Stimulated activated naive CD4-positive, alpha-beta T cell (primary cell): ENCODE data around the gene CCN5.
A peak's percentile ranks its signal among the peaks of the same experiment; 100 is the strongest.

Experiments
- DNase-seq, 6 experiments: peaks; one replicate each; lab custom pipeline; 2025; lab: John Stamatoyannopoulos, UW

Gene CCN5

DNA sequence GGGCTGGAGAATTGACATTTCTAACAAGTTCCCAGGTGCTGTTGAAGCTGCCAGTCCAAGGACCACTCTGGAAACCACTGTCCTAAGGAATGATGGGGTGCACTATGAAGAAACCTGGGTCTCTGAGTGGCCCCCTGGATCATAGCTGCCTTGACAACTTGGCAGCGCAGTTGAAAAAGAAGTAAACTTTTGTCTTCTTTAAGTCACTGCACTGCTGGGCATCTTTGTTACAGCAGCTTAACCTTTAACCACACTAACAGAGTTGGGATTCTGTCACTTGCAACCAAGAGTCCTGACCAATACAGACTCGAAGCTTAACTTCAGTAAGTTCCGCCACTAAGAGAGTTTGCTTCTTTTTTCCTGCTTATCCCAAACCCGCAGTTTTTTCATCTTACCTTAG, 21.9 kb downstream of the CCN5 start:
- no peak for DNase-seq

DNA sequence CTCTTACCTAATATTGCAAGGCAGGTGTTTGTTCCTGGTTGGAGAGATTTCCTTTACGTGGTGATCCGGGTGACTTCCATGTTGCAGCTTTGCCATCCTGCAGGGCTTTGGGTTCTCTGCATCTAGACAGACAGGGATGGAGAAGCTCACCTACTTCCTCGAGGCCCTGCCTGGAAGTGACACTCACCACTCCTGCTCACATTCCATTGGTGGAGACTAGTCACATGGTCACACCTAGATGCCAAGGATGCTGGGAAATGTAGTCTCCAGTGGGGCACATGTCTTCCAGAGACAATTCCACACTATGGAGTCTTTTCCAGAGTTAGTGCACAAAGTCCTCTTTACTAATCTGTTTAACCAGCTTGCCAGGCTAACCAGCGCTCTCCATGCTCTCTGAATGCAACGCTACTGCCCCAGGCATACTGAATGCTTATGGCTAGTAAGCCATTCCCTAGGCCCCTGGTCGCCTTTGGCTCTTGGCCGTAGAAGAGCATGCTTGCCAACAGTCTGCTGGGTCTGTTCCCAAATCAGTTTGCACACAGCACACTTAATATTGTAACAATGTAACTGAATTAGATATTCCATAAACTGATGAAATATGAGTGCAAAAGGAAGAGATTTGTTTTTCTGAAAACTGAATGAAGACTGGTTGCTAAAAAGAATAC, 23.8 kb downstream of the CCN5 start:
- peak in 5 of 6 experiments; percentile 8 to 35 (median 22) for DNase-seq

DNA sequence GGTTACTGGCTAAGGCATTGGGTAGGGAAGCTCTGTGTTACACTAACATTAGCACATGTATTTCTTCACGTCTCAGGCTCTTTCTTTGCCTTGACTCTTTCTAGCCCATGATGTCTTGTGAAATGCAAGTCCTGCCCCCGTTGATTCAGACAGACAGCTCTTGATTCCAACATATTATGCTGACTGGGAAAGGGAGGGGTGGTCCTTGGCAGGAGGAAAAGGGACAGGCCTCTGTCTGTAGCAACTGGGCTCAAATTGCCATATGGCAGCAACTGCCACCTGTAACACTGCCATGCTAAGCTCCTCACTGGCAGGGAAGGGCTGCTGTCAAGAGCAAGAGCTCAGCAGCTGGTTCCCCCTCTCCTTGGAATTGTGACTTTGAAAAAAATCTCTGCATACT, 24.8 kb downstream of the CCN5 start:
- no peak for DNase-seq

DNA sequence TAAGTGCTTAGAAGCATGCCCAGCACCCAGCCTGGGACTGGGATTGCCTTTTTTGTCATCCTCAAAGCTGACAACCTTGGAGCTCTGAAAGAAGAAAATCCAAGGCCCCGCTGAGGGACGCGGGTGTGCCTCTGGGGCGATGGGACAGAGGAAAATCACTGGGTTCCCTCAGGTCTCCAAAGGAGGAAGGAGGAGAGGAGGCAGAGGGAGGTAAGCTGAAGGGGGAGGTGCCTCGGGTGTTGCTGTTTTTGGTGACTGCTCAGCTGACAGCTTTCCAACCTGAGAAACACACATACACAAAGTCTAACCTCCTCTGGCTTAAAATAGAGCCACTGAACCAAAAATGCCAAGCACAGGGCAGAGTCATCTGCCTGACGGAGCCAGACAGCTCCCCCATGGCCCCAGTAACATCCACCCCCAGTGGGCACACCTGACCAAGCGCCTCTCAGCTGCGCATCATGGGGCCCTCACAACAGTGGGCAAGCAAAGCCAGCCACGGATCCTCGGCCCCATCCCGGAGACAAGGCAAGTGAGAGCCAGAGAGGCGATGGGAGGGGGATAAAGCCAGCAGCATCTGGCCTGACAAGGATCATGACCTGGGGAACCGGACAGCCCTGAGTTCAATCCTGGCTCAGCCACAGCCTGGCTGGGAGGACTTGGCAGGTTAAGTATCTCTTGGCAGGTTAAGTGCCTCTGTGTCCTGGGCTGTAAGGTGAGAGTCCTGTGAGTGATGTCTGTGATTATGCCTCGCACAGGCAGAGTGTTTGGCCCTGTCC, 27.3 kb downstream of the CCN5 start:
- DNase-seq = no peak

DNA sequence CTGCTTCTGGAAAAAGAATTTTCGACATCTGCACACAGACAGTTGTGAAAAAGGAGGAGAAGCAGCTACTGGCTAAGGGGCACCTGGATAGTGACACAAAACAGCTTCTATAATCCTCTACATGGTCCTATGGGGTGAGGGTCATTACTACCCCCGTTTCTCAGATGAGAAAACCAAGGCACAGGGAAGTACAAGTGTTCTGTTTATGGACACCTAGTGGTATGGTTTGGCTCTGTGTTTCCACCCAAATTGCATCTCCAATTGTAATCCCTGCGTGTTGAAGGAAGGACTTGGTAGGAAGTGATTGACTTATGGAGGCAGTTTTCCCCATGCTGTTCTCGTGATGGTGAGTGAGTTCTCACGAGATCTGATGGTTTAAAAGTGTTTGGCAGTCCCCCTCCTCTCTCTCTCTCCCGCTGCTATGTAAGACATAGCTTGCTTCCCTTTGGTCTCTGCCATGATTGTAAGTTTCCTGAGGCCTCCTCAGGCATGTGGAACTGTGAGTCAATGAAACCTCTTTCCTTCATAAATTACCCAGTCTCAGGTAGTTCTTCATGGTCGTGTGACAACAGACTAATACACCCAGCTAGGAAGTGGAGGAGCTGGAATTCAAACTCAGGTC, 28.0 kb downstream of the CCN5 start:
- no peak for DNase-seq

DNA sequence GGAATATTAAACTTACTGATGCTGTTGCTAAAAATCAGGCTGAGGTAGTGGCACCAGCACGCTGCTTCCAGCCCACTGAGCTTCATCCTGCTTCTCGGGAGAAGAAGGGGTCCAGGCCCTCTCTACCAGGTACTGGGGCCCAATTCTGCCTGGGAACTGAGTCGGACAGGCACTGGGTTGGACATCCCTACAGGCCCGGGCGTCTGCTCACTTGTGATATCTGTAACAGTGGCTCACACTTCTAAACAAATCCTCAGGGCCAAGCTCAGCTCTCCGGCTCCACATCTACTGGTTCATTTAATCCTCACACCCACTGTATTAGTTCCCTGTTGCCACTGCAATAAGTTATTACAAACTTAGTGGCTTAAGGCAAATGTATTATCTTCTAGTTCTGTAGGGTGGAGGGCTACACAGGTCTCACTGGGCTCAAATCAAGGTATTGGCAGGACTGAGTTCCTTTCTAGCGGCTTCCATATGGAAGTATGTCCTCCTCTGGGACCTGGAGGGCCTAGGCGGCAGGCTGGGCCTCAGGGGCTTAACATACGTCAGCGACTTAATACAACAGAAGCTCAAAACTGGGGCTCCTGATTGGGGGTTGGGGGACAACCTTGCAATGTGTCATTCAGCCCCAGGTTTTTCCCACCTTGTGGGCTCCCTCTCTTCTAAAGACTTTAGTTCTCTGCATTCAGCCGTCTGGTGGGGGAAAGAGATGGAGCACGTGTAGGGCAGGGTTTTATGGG, 28.9 kb downstream of the CCN5 start:
- no peak for DNase-seq

DNA sequence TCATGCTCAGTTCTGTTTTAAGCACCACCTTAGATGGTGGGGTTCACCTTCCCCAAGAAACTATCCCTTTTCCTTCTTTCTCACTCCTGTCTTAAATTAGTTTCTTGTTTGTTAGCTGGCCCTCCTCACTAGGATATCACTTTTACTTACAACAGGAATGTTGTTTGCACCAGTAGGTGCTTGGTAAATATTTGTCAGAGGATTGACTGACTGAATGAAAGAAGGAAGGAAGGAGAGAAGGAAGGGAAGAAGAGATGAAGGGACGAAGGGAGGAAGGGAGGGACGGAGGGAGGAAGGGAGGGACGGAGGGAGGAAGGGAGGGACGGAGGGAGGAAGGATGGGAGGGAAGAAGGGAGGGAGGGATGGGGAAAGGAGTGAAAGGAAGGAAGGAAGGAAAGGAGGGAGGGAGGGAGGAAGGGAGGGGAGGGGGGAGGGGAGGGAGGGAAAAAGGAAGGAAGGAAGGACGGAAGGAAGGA, 30.0 kb downstream of the CCN5 start:
- no peak for DNase-seq

DNA sequence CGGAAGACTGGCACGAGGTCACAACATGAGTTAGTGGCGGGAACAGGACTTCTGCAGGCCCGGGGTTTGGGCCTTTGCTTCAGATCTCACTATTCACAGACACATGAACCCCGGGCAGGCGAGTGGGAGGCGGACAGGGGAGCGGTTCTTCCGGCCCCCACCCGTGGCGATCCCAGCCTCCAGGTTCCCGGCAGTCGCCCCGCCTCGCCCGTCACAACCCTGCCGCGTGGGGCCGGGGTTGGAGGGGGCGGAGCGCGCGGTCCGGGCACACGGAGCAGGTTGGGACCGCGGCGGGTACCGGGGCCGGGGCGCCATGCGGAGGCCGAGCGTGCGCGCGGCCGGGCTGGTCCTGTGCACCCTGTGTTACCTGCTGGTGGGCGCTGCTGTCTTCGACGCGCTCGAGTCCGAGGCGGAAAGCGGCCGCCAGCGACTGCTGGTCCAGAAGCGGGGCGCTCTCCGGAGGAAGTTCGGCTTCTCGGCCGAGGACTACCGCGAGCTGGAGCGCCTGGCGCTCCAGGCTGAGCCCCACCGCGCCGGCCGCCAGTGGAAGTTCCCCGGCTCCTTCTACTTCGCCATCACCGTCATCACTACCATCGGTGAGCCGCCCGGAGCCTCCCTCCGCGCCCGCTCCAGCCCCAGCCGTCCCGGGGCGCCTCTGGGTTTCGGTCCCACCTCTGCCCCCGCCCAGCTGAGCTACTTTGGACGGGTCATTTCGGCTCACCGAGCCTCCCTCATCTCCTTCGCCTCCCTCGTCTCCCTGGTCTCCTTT, 30.6 kb downstream of the CCN5 start, which contains the start of gene KCNK15:
TSS of gene KCNK15 (plus strand) at position 268 of the 769 bp plus-strand sequence. CDS start at position 314, 46 bp downstream.
- DNase-seq = peak in 5 of 6 experiments; percentile 9 to 34 (median 16)

DNA sequence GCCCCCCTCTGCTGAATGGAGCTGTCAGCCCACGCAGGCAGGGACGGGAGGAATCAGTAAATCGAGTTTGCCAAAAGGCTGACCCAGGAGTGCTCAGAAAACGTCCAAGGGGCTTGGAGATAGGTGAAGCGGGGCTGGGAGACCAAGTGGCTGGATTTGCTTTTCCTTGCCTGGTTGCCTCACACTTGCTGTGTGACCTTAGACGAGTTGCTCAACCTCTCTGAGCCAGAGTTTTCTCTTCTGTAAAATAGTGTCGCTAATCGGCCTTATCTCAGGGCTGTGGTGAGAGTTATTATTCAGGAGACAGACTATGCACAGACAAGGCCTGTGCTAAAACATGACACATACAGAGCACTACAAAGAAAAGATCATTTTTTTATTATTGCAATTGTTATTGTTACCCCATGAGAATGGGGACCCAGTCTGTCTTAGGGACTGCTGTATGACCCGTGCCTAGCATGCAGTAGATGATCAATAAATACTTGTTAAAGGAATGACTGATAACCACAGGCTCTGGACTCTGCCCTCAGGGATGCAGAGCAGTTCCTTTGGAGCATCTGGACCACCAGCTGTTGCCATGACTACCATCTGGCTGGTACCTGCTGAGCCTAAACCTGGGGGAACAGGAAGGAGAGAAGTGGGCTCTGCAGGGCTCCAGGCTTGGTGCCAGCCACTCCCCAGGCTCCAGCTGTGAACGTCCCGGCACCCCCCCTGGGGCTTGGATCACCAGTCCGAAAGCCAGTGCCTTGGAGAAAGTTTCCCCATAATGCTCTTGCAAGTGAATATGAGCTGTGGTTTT, 31.4 kb downstream of the CCN5 start:
- DNase-seq = no peak

DNA sequence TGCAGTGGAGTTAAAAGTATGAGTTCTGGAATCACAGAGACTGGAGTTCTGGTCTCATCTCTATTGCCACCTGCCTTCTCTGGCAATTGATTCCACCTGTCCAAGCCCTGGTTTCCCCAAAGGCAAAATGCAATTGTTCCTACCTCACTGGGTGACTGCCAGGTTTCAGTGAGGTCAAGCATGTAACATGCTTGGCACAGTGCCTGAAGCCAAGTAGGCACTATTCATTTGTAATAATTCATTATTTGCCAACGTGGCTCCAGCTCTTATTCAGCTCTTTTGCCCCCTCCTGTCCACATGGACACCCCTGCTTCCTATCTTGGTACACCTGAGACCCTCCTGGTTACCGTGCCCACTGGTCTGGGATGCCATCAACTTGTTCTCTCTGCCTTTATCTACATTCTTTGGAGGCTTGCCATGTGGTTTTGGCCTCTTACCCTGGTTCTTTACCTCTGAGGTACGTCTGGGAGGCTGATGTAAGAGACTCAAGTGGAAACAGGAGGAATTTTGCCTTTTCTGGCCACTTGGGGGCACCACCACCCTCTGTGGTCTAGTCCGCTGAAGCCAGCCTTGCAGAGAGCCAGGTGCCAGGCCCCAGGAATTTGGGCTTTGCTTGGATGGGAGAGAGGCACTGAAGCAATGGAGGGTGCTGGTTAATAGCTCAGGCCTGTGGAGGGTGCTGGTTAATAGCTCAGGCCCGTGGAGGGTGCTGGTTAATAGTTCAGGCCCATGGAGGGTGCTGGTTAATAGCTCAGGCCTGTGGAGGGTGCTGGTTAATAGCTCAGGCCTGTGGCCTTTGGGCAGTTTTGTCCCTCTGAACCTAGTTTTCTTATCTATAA, 32.2 kb downstream of the CCN5 start:
- peak; percentile 6 to 44 (median 24) for DNase-seq

DNA sequence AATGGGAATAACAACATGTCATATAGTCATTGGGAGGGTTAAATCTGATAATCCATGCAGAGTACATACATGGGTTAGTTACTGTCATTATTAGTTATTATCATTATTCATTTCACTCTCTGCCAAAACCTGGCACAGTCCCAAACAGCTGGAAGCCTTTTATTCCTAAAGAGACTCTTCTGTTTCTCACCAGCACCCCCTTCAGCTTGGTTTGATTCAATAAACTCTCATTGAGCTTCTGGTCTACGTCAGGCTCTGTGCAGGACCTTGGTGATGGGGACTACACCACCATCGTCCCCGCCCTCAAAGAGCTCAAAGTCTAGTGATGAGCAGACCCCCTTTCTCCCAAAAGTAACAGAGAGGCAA, 32.8 kb downstream of the CCN5 start:
- DNase-seq = no peak

DNA sequence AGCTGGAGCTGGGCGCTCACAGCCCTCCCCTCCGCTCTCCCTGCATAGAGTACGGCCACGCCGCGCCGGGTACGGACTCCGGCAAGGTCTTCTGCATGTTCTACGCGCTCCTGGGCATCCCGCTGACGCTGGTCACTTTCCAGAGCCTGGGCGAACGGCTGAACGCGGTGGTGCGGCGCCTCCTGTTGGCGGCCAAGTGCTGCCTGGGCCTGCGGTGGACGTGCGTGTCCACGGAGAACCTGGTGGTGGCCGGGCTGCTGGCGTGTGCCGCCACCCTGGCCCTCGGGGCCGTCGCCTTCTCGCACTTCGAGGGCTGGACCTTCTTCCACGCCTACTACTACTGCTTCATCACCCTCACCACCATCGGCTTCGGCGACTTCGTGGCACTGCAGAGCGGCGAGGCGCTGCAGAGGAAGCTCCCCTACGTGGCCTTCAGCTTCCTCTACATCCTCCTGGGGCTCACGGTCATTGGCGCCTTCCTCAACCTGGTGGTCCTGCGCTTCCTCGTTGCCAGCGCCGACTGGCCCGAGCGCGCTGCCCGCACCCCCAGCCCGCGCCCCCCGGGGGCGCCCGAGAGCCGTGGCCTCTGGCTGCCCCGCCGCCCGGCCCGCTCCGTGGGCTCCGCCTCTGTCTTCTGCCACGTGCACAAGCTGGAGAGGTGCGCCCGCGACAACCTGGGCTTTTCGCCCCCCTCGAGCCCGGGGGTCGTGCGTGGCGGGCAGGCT, 35.1 kb downstream of the CCN5 start:
- DNase-seq = no peak

DNA sequence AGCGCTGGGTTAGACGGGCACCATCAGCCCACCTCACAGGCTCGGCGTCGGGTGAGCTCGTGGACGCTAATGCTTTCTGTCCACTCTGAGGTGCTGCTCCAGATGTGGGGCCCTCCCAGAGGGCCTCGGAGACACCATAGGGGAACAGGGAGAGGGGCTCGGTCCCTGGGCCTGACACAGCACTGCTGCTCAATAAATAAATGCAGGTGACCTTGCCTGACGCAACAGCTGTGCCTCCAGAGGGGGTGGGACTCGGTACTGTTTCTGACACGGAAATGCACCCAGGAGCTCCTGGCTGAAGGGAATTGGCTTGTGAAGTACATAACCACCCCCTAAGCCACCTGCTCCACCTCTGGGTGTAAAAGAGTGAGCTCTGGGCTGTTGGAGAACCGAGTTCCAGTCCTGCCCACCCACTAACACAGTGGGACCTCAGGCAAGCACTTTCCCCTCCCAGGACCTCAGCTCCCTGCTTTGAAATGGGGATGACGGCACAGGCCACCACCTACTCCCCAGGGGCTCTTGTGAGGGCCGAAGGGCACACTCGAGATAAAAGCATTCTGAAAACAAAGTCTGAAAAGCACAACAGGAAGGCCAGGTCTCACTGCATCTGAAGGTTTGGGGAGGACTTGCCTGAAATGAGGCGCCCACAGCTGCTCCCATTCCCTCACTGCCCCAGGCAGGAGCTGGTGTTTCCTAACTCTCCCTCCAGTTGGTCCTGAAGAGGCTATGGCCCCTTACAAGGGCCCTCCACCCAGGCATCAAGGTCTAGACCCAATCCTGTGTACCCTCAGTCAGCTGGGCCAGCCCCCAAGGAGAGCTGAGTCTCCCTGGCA, 37.1 kb downstream of the CCN5 start:
- no peak for DNase-seq

DNA sequence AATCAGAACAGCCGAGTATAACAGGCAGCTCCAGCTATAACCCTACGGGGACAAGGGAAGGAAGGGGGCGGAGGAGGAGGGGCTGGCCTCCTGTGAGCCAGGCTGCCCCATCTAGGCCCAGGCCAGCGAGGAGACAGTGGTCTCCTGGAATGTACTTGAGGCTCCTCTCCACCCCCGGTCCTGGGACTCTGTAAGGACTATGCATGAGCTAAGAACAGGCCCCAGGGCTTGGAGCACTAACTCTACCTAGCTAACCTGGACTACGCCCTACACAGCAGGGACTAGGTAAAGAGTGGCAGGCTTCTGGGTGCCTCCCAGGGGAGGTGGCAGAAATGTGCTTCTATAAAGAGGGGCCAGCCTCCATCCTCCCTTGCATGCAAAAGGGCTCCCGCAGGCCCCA, 39.4 kb downstream of the CCN5 start:
- no peak for DNase-seq

DNA sequence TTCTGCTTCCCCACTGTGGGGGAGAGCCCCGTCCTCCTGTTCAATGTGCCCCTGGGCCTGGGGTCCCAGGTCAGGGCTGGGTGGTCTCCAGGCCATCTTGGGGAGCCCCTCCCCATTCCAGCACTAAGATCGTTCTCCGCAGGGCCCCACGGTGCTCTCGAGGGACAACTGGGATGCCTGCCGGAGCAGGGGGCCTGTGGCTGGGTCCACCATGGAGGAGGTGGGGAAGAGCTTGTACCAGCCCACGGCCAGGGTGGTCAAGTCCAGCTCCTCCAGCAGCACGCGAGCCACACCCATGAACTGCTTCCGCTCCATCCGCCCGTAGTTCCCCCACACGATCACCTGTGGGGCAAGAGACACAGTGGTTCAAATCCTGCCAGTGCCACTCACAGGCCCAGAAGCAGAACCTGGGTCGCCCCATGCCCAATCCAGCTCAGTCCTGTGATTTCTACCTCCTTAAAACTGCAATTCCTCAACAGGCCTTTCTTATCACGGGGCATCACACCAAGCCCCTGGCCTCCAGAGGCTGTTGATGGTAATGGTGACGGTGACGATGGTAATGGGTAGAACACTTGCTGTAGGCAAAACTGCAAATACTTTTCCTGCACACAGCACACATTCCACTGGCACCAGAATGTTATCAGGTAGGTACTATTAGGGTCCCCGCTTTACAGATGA, 41.0 kb downstream of the CCN5 start:
- DNase-seq = no peak

DNA sequence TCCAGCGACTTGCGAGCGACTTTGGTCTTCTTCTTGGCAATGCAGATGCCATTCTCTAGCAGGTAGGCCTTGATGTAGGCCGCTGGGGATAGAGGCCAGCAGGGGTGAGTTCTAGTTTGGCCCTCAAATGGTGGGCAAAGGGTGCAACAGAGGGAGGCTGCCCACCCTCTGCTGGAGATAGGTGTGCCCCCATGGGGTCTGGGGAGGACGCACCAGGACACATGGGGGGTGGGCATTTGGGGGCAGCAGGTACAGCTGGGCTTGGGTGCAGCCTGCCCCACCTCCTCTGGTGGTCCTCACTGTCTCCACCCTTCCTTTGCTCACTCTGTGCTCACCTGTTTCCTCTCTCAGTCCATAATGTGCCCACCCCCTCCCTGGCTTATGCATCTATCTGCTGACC, 41.8 kb downstream of the CCN5 start:
- no peak for DNase-seq

DNA sequence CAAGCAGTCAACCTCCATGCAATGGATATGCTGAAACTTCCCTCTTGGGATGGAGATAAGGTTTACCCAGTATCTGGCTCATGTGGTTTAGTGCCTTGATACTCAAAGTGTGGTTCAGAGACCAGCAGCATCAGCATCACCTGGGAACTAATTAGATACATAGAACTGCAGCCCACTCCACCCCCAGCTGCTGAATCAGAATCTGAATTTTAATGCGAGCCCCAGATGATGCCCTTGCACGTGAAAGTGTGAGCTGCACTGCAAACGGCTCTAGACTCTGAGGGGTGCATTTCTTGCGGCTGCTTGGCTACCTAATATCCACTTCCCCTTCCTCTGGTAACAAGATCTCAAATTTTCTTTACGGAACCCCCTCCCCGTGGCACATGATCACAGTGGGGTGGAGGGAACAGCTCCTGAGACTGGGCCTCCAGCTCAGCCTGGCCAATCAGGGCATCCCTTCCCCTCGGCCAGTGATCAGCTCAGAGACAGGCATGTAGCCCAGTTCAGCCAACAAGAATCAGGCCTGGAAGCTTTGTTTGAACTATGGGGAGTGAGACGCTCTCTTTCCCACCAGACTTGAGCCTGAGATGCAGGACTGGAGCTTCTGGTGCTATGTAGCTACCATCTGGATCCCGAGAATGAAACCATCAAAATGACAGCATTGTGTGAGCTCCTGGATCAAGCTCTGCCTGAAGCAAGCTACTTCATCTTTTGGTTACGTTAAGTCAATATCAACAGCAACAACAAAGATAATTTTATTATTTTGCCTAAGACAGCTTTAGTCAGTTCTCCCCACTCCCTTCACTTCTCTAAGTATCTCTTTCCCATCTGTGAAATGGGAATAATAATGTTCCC, 43.3 kb downstream of the CCN5 start:
- no peak for DNase-seq
